Endothelial cell of umbilical vein (primary cell): ENCODE data around the gene PDHB. TPM values are rescaled to one million over a fixed set of nuclear protein-coding genes. Genes with fewer than 3 reads are reported as not detected.

Experiments used
- BruUV-seq: library from RNA; stranded (reverse); fragments of 400-500 nt; replicated peaks from 2 replicates; lab custom pipeline; 2021; lab: Mats Ljungman, UMichigan
- CTCF ChIA-PET: fragments of 300-600, 350-600 bp; sonication (Branson Sonifier 250); formaldehyde crosslinking; loops from one replicate; lab custom pipeline; 2021; ENCODE audit warnings: antibody characterized with exemption, inconsistent platforms; lab: Charles Lee
- POLR2A ChIA-PET: fragments of 300-600, 350-600 bp; sonication (Branson Sonifier 250); formaldehyde crosslinking; loops from one replicate; lab custom pipeline; 2021; ENCODE audit warnings: antibody characterized with exemption, inconsistent platforms; lab: Charles Lee
- DNase-seq: peaks from one replicate; pipeline ENCODE4 v3.0.0-alpha.2; 2011; ENCODE audit warnings: low read depth, low spot score
- FAIRE-seq: peaks from 2 replicates; lab custom pipeline; 2011; peaks lifted over from hg19 to GRCh38; lab: Jason Lieb, UNC
- H2AFZ ChIP-seq: 2 replicates; pipeline ENCODE4 v1.6.0; 2012; ENCODE audit warnings: low read depth, low read length, control low read depth, inconsistent platforms
- H3K27ac ChIP-seq: 2 replicates; pipeline ENCODE4 v1.5.1; 2011; ENCODE audit warnings: low read depth, mild to moderate bottlenecking, control low read depth, low read length, moderate library complexity; ENCODE audit not compliant: insufficient read depth
- H3K27me3 ChIP-seq, 2 experiments: 2 replicates each; pipeline versions ENCODE4 v1.6.0 to v1.6.1; 2011; ENCODE audit warnings: low read length in 2 of 2, mixed read lengths in 1 of 2; ENCODE audit not compliant: control insufficient read depth in 2 of 2, insufficient read depth in 2 of 2
- H3K36me3 ChIP-seq, 2 experiments: 2 replicates in 1 of 2; 3 replicates in 1 of 2; pipeline ENCODE4 v1.5.1; 2011; ENCODE audit warnings: low read length in 2 of 2, mild to moderate bottlenecking in 1 of 2, moderate library complexity in 1 of 2; ENCODE audit not compliant: control insufficient read depth in 2 of 2, insufficient read depth in 2 of 2; ENCODE audit errors: extremely low read depth in 1 of 2
- H3K4me1 ChIP-seq: 3 replicates; pipeline ENCODE4 v1.5.1; 2011; ENCODE audit warnings: mild to moderate bottlenecking, low read length; ENCODE audit not compliant: control insufficient read depth, insufficient read depth; ENCODE audit errors: extremely low read depth
- H3K4me2 ChIP-seq: 2 replicates; pipeline ENCODE4 v1.6.1; 2011; ENCODE audit warnings: low read length, control low read depth, mixed read lengths; ENCODE audit not compliant: insufficient read depth
- H3K4me3 ChIP-seq, 3 experiments: fragments of 200-600 bp in 1 of 3; sonication (generic), shearing (Covaris generic) in 1 of 3; replicated peaks in 1 of 3; 2 replicates each; pipeline ENCODE4 v1.5.1; 2011 to 2016; ENCODE audit warnings: control low read depth in 3 of 3, low read length in 3 of 3, mild to moderate bottlenecking in 2 of 3, inconsistent platforms in 1 of 3, low read depth in 1 of 3, moderate library complexity in 1 of 3; ENCODE audit not compliant: insufficient read depth in 1 of 3
- H3K79me2 ChIP-seq: 2 replicates; pipeline ENCODE4 v1.6.0; 2012; ENCODE audit warnings: low read length, inconsistent platforms; ENCODE audit not compliant: control insufficient read depth, insufficient read depth
- H3K9ac ChIP-seq: replicated peaks from 2 replicates; pipeline ENCODE3; 2011; ENCODE audit warnings: low read length, control low read depth; ENCODE audit not compliant: insufficient read depth; ENCODE audit errors: extremely low read depth
- H3K9me1 ChIP-seq: replicated peaks from 3 replicates; pipeline ENCODE4 v1.6.0; 2011; ENCODE audit warnings: mild to moderate bottlenecking, low read length; ENCODE audit not compliant: control insufficient read depth, insufficient read depth; ENCODE audit errors: extremely low read depth
- H3K9me3 ChIP-seq: replicated peaks from 2 replicates; pipeline ENCODE4 v1.5.1; 2012; ENCODE audit warnings: low read length, inconsistent platforms; ENCODE audit not compliant: control insufficient read depth, insufficient read depth
- H4K20me1 ChIP-seq: replicated peaks from 2 replicates; pipeline ENCODE3; 2011; ENCODE audit warnings: mild to moderate bottlenecking, low read length; ENCODE audit not compliant: control insufficient read depth, insufficient read depth; ENCODE audit errors: extremely low read depth
- CTCF ChIP-seq, 2 donors: IDR thresholded peaks; 1 replicate in 1 of 2; 2 replicates in 1 of 2; pipeline ENCODE4 v1.5.1; 2011; ENCODE audit warnings: low read length in 2 of 2, mild to moderate bottlenecking in 2 of 2, moderate library complexity in 2 of 2, control low read depth in 1 of 2, inconsistent platforms in 1 of 2, low read depth in 1 of 2; ENCODE audit not compliant: insufficient read depth in 1 of 2; ENCODE audit errors: extremely low read depth in 1 of 2
- EZH2 ChIP-seq: IDR thresholded peaks from 2 replicates; pipeline ENCODE4 v1.6.1; 2012; ENCODE audit warnings: borderline replicate concordance, low read depth, mild to moderate bottlenecking, moderate library complexity, low read length, inconsistent platforms; ENCODE audit not compliant: severe bottlenecking
- FOS ChIP-seq: IDR thresholded peaks from 2 replicates; pipeline ENCODE4 v1.6.1; 2011; ENCODE audit warnings: mild to moderate bottlenecking, low read length, moderate library complexity, borderline replicate concordance; ENCODE audit not compliant: insufficient read depth
- GATA2 ChIP-seq: IDR thresholded peaks from 2 replicates; pipeline ENCODE4 v1.7.0; 2011; ENCODE audit warnings: low read depth, mild to moderate bottlenecking, moderate library complexity, mixed read lengths, low read length; ENCODE audit not compliant: insufficient read length, insufficient read depth
- JUN ChIP-seq: IDR thresholded peaks from 2 replicates; pipeline ENCODE4 v1.6.1; 2011; ENCODE audit warnings: borderline replicate concordance, low read depth; ENCODE audit not compliant: insufficient read length, insufficient read depth
- MAX ChIP-seq: IDR thresholded peaks from 2 replicates; pipeline ENCODE4 v1.6.1; 2011; ENCODE audit not compliant: insufficient read depth, insufficient read length
- MYC ChIP-seq: IDR thresholded peaks from one replicate; pipeline ENCODE4 v1.6.1; 2011; ENCODE audit warnings: mild to moderate bottlenecking, low read depth, low read length
- POLR2A ChIP-seq: IDR thresholded peaks from 2 replicates; pipeline ENCODE4 v1.6.1; 2012; ENCODE audit warnings: low read depth, mild to moderate bottlenecking, control low read depth, low read length
- POLR2AphosphoS5 ChIP-seq: IDR thresholded peaks from 2 replicates; pipeline ENCODE4 v1.6.1; 2012; ENCODE audit warnings: low read depth, mild to moderate bottlenecking, control low read depth, low read length, moderate library complexity; ENCODE audit not compliant: insufficient read depth
- dilution Hi-C: fragments of 300-500 bp; cut with MboI; formaldehyde crosslinking; loops from one replicate; pipeline ENCODE4 v1.15.0; 2019; ENCODE audit warnings: low sequenced_read_pairs; ENCODE audit not compliant: extremely low pct_ligation_motif_present
- intact Hi-C: fragments of 100-400 bp; cut with micrococcal nuclease; formaldehyde crosslinking; loops from one replicate; pipeline ENCODE4 v1.10.0; 2022
- polyA plus RNA-seq, 4 experiments: library from polyadenylated mRNA; depleted of rRNA in 3 of 4; stranded (reverse) in 3 of 4; unstranded in 1 of 4; fragments of >200 nt; gene quantifications; 2 replicates each; pipeline versions ENCODE4 v1.2.1 to v1.2.3, GENCODE V29; 2011 to 2012; ENCODE audit warnings: missing spikeins in 1 of 4
- total RNA-seq: library from RNA; stranded (reverse); gene quantifications from 2 replicates; pipeline ENCODE4 v1.2.3, GENCODE V29; 2021

PDHB gene
- total and polyA plus RNA-seq, 2 donors (not counting 3 experiments of a cell fraction or from before 2014, with no cell fraction given): 50.8 to 60.8 TPM

- BruUV-seq: TSS peak; percentile 6
- Histone ChIP-seq H3K27me3 (no peaks in the 10 kb centered on the region), H3K79me2 (no peaks in the 10 kb centered on the region), H3K9me1 (no peaks in the 10 kb centered on the region), H3K9me3 (no peaks in the 10 kb centered on the region), H3K4me3 (no peak overlapping the region), H3K27ac (no peak overlapping the region), H3K9ac (no peak overlapping the region), H4K20me1 (no peaks in the 10 kb centered on the region), H3K4me1 (no peaks in the 10 kb centered on the region), H3K4me2 (no peak overlapping the region), H3K36me3 (peaks cover 2 to 10% of the 10 kb centered on the region in 2 experiments), H2AFZ (no peak overlapping the region)
- intact Hi-C loops (no loop called here), dilution Hi-C loops (no loop called here)
- FAIRE-seq (no peak), DNase-seq (no peak)
- ChIA-PET CTCF (no interaction called here), POLR2A (no interaction called here)
- TF ChIP-seq POLR2A (no peak), MYC (no peak), POLR2AphosphoS5 (no peak), FOS (no peak), GATA2 (no peak), MAX (no peak), CTCF (IDR thresholded peaks at IDR 0.05; ENCODE audit: extremely low read depth in 1 of 2, insufficient read depth in 1 of 2, low read depth in 1 of 2, low read length in 2 of 2) (no peak), JUN (no peak), EZH2 (no peak)
Observed at GRCh38 chr3:58421004-58421403, 12.6 kb downstream of the PDHB start.
